Keratinocyte (primary cell): ENCODE results near the gene MLN. TPM values are rescaled to one million over a fixed set of nuclear protein-coding genes. Genes with fewer than 3 reads are reported as not detected.

ENCODE experiments used
- DNase-seq: peaks from one replicate; pipeline ENCODE4 v3.0.0-alpha.2; 2011; ENCODE audit warnings: low read depth, missing footprints, low spot score
- FAIRE-seq: peaks from 2 replicates; lab custom pipeline; 2011; peaks lifted over from hg19 to GRCh38; lab: Jason Lieb, UNC
- H2AFZ ChIP-seq: 2 replicates; pipeline ENCODE4 v1.6.0; 2012; ENCODE audit warnings: low read length, control low read depth, inconsistent platforms; ENCODE audit not compliant: control insufficient read depth
- H3K27ac ChIP-seq: 2 replicates; pipeline ENCODE4 v1.5.1; 2011; ENCODE audit warnings: low read length; ENCODE audit not compliant: control insufficient read depth, insufficient read depth
- H3K27me3 ChIP-seq: 3 replicates; pipeline ENCODE4 v1.6.0; 2011; ENCODE audit warnings: low read length; ENCODE audit not compliant: control insufficient read depth, insufficient read depth; ENCODE audit errors: extremely low read depth
- H3K36me3 ChIP-seq, 2 experiments: 2 replicates in 1 of 2; 3 replicates in 1 of 2; pipeline ENCODE4 v1.5.1; 2011; ENCODE audit warnings: low read length in 2 of 2, mild to moderate bottlenecking in 1 of 2; ENCODE audit not compliant: control insufficient read depth in 2 of 2, insufficient read depth in 2 of 2; ENCODE audit errors: extremely low read depth in 1 of 2
- H3K4me1 ChIP-seq: 3 replicates; pipeline ENCODE4 v1.5.1; 2011; ENCODE audit warnings: low read length; ENCODE audit not compliant: control insufficient read depth, insufficient read depth; ENCODE audit errors: extremely low read depth
- H3K4me2 ChIP-seq: 3 replicates; pipeline ENCODE4 v1.6.0; 2011; ENCODE audit warnings: low read depth, low read length; ENCODE audit not compliant: control insufficient read depth, insufficient read depth; ENCODE audit errors: extremely low read depth
- H3K4me3 ChIP-seq, 3 experiments: fragments of 200-600 bp in 1 of 3; sonication (generic) in 1 of 3; 2 replicates in 2 of 3; 3 replicates in 1 of 3; pipeline ENCODE4 v1.5.1; 2011 to 2016; ENCODE audit warnings: low read length in 3 of 3, mild to moderate bottlenecking in 3 of 3, control low read depth in 2 of 3, inconsistent platforms in 1 of 3, low read depth in 1 of 3, mixed read lengths in 1 of 3, mixed run types in 1 of 3, moderate library complexity in 1 of 3; ENCODE audit not compliant: control insufficient read depth in 2 of 3, insufficient read depth in 2 of 3; ENCODE audit errors: extremely low read depth in 1 of 3
- H3K79me2 ChIP-seq: 2 replicates; pipeline ENCODE4 v1.6.0; 2012; ENCODE audit warnings: low read length; ENCODE audit not compliant: control insufficient read depth, insufficient read depth
- H3K9ac ChIP-seq: 3 replicates; pipeline ENCODE4 v1.6.0; 2011; ENCODE audit warnings: low read length; ENCODE audit not compliant: control insufficient read depth, insufficient read depth; ENCODE audit errors: extremely low read depth
- H3K9me1 ChIP-seq: 3 replicates; pipeline ENCODE4 v1.6.0; 2011; ENCODE audit warnings: low read length; ENCODE audit not compliant: control insufficient read depth, insufficient read depth; ENCODE audit errors: extremely low read depth
- H3K9me3 ChIP-seq: 2 replicates; pipeline ENCODE4 v1.5.1; 2012; ENCODE audit warnings: low read depth, low read length; ENCODE audit not compliant: control insufficient read depth
- H4K20me1 ChIP-seq: 3 replicates; pipeline ENCODE4 v1.6.0; 2011; ENCODE audit warnings: low read length; ENCODE audit not compliant: control insufficient read depth, insufficient read depth; ENCODE audit errors: extremely low read depth
- EZH2 ChIP-seq: IDR thresholded peaks from one replicate; pipeline ENCODE4 v1.6.1; 2012; ENCODE audit warnings: inconsistent platforms, mild to moderate bottlenecking, low read length, moderate library complexity
- dilution Hi-C: fragments of 300-500 bp; cut with MboI; formaldehyde crosslinking; loops from one replicate; pipeline ENCODE4 v1.7.0; 2020; ENCODE audit warnings: low sequenced_read_pairs; ENCODE audit not compliant: extremely low pct_ligation_motif_present
- polyA plus RNA-seq, 5 experiments: library from polyadenylated mRNA; depleted of rRNA in 3 of 5; stranded (reverse) in 3 of 5; stranded (forward) in 1 of 5; unstranded in 1 of 5; fragments of >200 nt; gene quantifications; 1 replicate in 1 of 5; 2 replicates in 3 of 5; 3 replicates in 1 of 5; pipeline versions ENCODE4 v1.2.1 to v1.2.3, GENCODE V29; 2011 to 2012; ENCODE audit warnings: missing spikeins in 2 of 5, low read depth in 1 of 5, low replicate concordance in 1 of 5
- TF ChIP-seq, protein P1 (sequence below), 3 experiments: IDR thresholded peaks in 1 of 3; conservative IDR thresholded peaks in 1 of 3; optimal IDR thresholded peaks in 1 of 3; 2 replicates in 2 of 3; 3 replicates in 1 of 3; pipeline versions ENCODE3 to v1.5.1; 2011; ENCODE audit warnings: low read length in 3 of 3, mild to moderate bottlenecking in 3 of 3, moderate library complexity in 2 of 3, control low read depth in 1 of 3, inconsistent platforms in 1 of 3; ENCODE audit not compliant: insufficient read depth in 2 of 3; ENCODE audit errors: extremely low read depth in 1 of 3

The MLN gene
- polyA plus RNA-seq, 1 donor (not counting 4 experiments of a cell fraction or from before 2014, with no cell fraction given), result not detected

DNA sequence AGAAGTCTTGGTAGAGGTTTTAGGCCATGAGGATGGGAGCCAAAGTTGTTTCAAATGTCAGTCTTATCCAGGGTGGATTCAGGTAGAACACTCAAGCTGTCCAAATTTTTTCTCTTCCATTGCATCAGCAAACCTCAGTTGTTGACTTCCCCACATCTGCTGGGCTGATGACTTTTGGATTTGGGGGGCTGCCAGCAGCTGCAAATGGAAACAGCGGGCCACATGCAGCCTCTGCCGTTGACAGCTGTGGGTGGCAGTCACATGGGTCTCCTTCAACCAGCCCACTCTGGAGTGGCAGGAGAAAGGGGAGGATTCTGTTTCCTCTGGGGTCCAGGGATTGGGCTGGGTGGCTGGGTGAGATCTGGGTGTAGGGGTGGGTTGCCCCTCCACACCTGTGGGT lies 5.8 kb upstream of the MLN start:
- TF ChIP-seq, protein P1, sequence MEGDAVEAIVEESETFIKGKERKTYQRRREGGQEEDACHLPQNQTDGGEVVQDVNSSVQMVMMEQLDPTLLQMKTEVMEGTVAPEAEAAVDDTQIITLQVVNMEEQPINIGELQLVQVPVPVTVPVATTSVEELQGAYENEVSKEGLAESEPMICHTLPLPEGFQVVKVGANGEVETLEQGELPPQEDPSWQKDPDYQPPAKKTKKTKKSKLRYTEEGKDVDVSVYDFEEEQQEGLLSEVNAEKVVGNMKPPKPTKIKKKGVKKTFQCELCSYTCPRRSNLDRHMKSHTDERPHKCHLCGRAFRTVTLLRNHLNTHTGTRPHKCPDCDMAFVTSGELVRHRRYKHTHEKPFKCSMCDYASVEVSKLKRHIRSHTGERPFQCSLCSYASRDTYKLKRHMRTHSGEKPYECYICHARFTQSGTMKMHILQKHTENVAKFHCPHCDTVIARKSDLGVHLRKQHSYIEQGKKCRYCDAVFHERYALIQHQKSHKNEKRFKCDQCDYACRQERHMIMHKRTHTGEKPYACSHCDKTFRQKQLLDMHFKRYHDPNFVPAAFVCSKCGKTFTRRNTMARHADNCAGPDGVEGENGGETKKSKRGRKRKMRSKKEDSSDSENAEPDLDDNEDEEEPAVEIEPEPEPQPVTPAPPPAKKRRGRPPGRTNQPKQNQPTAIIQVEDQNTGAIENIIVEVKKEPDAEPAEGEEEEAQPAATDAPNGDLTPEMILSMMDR (optimal IDR thresholded peaks at IDR 0.05 in 1 of 3, IDR thresholded peaks at IDR 0.05 in 1 of 3, conservative IDR thresholded peaks at IDR 0.05 in 1 of 3; ENCODE audit: extremely low read depth in 1 of 3, insufficient read depth in 2 of 3, low read length in 3 of 3), result no peak
- TF ChIP-seq EZH2, result no peak
- no peaks in the 10 kb centered on the region for H3K9me1 ChIP-seq
- dilution Hi-C loops, result no loop called here
- H3K36me3 ChIP-seq, result no peaks in the 10 kb centered on the region
- H3K4me2 ChIP-seq, result no peak overlapping the region
- H3K27me3 ChIP-seq, result peaks cover 15% of the 10 kb centered on the region
- DNase-seq, result no peak
- H3K79me2 ChIP-seq, result no peaks in the 10 kb centered on the region
- H3K4me1 ChIP-seq, result no peaks in the 10 kb centered on the region
- H3K27ac ChIP-seq, result no peak overlapping the region
- H3K9me3 ChIP-seq, result no peaks in the 10 kb centered on the region
- H3K9ac ChIP-seq, result no peak overlapping the region
- no peak overlapping the region for H3K4me3 ChIP-seq
- H2AFZ ChIP-seq, result no peak overlapping the region
- H4K20me1 ChIP-seq, result no peaks in the 10 kb centered on the region
- no peak for FAIRE-seq

DNA sequence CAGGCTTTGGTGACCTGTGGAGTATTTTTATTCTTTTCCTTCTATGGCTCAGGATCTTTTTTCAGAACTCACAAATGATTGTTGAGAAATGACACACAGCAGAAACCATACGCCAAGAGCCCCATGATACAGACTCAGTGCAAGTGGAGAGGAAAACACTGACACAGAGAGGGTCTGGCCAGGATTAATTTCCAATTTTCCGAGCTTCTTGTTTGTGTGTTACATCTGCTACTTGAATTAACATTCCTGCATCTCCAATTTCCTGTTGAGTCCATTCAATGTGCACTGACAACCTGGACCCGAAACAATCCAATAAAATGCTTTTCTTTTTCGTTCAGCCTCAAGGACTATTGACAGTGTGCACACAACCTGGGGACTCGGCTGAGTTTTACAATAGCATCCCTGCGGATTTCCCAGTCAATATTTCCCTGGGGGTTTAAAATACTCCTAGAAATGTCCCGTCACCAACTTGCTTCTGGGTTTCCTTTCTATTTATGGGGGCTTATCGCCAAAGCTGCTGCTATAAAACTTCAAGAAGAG lies 4.9 kb upstream of the MLN start:
- Histone ChIP-seq H3K4me1 (no peaks in the 10 kb centered on the region), H3K9ac (no peak overlapping the region), H3K9me3 (no peaks in the 10 kb centered on the region), H2AFZ (no peak overlapping the region), H3K4me2 (no peak overlapping the region), H3K9me1 (no peaks in the 10 kb centered on the region), H3K4me3 (no peak overlapping the region), H3K27ac (no peak overlapping the region), H3K27me3 (peaks cover 8% of the 10 kb centered on the region), H3K36me3 (no peaks in the 10 kb centered on the region), H4K20me1 (no peaks in the 10 kb centered on the region), H3K79me2 (no peaks in the 10 kb centered on the region)
- TF ChIP-seq EZH2, result no peak
- TF ChIP-seq, protein P1 (optimal IDR thresholded peaks at IDR 0.05 in 1 of 3, IDR thresholded peaks at IDR 0.05 in 1 of 3, conservative IDR thresholded peaks at IDR 0.05 in 1 of 3; ENCODE audit: extremely low read depth in 1 of 3, insufficient read depth in 2 of 3, low read length in 3 of 3), result no peak
- no peak for FAIRE-seq
- no peak for DNase-seq
- dilution Hi-C loops, result no loop called here
